ENCODE data around the gene ACTL8.
"Not testable (repeated sequence)": the region's sequence is repeated elsewhere in the genome, so short reads cannot be mapped to it uniquely, and the experiment has no call there.

ACTL8 gene

DNA sequence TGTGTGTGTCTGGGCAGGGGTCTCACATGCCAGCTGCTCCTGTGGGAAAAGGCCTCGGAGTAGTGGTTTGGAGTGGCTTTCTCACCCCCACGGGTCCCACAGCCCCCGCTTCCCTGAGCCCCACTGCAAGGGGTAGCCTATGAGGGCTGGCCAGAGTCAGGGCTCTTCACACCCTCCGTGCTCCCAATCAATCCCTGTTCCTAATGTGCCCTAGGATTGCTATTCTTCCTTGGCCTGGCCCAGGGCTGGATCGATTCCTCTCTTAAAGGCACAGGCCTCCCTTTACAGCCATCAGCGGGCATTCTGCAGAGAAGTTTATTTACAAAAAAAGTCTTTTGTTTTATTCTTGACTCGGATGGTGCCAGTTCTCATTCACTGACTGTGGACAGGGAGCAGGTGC lies 19.3 kb upstream of the ACTL8 start:
- DNase-seq, result no peak

DNA sequence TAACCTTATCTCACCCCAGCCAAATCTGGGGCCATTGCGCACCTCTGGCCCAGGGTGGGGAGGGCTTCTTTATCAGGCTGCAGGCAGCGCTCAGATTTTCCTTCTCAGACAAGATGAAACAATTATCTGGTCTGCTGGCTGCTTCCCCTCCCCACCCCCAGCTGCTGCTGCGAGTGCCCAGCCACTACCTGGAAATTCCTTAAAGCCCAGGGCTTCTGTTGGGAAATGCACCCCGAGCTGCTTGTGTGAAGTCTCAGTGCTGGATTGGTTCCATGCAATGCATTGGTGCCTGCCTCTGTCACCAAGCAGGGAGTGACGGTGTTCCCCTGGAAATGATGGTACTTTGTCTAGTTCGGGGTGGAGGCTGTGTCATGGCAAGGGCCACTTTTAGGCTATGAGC lies 18.5 kb upstream of the ACTL8 start:
- DNase-seq, result no peak

DNA sequence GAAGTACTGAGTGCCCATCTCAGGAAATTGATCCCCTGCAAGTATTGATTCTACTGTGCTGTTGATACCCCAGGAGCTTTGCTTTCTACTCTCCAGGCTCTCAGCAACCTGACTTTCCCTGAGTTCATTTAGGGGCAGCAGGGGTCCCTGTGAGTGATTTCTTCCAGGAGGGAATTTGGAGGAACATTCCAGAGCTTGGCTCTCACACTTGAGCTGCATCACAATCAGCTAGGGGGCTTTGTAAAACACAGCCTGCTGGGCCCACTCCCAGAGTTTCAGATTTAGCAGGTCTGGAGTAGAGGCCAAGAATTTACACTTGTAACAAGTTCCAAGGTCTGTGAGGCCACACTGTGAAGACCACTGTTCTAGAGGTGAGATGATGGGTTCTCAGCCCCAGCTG lies 16.1 kb upstream of the ACTL8 start:
- no peak for DNase-seq

DNA sequence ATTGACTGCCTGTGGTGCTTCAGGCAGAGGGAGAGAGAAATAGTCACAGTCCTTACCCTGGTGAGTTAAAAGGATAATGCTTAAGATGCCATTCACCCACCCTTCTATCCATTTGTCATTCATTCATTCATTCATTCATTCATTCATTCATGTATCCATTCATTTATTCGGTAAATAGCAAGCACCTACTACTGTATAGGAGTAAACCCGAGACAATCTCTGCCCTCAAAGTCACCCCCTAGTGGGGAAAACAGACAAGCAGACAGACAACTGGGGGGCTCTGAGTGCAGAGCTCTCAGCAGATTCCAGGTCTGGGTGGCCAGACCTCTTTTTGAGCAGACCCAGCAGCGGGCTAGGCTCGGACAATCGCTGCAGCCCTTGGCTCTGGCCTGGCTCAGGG lies 14.1 kb upstream of the ACTL8 start:
- DNase-seq, result no peak

DNA sequence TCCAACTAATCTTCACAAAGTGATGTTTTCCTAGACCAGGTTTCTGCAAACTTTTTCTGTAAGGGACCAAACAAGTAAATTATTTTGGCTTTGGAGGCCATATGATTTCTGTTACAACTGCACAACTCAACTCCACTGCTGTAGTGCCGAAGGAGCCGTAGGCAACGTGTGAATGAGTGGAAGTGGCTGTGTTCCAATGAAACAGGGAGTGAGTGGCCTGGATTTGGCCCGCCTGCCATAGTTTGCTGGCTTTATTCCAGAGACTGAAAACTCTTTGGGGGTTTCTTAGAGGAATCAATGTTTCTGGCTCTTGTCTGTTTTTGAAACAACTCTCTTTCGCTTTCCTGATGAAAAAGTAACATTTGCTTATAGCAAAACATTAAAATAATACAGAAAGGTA lies 12.6 kb upstream of the ACTL8 start:
- no peak for DNase-seq

DNA sequence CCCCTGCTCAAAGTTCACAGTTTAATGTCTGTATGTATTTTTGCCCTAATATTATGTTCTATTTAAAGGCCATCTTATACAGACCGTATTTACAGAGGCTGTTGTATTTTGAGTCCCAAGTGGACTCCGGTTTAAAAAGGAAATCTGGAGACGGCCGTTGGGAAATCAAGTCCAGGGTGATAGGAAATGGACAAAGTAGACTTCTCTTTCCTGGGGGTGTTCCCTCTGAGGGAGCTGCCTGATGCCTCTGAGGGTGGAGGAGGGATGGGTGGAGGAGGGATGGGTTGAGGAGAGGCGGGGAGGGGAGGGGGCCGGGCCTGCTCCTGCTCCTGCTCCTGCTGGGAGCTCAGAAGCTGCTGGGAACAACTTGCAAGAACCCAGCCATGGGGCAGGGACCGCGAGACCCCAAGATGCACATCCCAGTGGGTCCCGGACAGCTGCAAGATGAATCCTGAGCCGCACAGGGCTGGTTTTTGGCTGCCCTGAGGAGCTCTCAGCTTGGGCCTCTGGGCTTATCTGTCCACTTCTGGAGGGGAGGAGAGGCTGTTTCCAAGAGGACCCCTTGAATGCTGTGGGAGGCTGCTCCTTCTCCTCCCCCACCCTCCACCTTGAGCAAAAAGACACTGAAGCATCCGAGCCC lies 12.0 kb upstream of the ACTL8 start:
- no peak for DNase-seq

DNA sequence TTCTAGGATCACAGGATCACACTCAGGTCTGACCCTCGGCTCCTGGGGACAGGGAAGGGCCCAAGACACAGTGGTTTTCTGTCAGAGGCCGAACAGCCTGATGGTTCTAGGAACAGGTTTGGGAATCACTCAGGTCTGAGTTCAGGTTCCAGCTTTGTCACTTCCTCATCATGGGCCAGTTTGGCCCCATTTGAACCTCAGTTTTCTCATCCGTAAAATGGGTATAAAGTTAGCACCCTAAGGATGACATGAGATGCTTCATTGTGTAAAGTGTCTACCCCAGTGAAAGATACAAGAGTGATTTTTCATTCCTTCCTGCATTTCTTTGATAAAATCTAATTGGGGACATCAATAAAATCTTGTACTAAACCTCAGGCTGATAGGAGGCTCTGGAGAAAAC lies 11.2 kb upstream of the ACTL8 start:
- DNase-seq, result no peak

DNA sequence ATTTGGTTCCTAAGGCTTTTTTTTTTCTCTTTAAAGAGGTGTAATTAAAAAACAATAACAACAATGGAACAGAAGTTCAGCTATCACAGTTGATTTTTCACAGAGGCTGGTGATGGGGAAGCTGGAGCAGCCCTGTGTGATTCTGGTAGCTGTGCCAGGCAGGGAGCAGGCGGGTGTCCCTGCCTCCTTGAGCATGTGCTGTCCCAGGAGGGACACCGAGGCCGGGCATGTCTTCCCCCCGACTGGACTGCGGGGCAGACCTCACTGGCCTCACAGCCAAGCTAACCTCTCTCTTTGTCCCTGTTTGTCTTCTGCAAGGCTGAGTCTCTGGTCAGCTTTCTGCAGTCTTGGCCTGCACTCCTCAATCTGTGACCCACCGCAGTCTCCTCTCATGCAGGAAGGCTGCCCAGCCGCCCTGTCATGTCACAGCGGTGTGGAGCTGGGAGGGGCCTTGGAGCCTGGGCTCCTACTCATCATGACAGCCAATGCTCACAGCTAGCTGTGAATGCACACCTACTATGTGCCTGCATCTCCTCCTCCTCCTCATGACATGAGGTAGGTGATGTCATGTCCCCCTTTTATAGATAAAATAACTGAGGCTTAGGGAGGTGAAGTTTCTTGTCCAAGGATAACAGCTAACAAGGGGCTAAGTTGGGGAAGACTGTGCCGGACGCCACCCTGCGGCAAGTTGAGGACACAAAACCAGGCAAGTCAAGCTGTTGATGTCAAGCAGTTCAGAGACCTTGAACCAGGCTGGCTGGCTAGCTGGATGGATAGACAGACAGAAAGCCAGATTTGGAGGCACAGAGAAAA lies 10.3 kb upstream of the ACTL8 start:
- no peak for DNase-seq

DNA sequence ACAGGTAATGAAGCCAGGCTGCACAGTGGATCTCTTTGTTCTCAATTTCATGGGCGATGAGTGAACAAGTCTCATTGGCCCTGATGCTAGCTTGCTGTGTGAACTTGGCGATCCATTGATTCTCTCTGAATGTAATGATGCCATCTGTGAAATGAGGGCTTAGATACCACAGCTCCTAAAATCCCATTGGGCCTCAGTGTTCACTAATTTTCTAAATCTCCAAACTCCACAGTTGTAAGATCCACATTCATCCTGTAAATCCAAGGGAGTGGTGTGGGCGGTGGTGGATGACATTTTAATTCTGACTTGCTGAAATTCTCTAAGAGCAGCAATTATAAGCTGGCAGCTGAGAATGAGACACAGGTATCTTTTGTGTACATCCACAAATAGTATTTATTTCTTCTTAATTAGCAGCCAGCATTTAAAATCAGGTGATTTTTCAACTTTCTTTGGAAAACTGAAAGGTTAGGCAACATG lies 9.6 kb upstream of the ACTL8 start:
- DNase-seq, result no peak

DNA sequence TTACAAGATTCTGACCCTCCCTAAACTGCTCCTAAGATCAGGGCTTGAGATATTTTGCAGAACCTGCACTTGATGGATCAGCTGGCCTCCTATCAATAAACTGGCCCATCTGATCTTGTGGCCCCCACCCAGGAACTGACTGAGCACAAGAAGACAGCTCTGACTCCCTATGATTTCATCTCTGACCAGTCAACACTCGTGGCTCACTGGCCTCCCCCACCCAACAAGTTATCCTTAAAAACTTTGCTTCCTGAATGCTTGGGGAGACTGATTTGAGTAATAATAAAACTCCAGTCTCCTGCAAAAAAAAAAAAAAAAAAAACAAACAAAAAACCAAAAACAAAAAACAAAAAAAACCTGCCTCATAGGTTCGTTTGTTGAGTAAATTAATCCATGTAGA lies 8.9 kb upstream of the ACTL8 start:
- not testable (repeated sequence) for DNase-seq

DNA sequence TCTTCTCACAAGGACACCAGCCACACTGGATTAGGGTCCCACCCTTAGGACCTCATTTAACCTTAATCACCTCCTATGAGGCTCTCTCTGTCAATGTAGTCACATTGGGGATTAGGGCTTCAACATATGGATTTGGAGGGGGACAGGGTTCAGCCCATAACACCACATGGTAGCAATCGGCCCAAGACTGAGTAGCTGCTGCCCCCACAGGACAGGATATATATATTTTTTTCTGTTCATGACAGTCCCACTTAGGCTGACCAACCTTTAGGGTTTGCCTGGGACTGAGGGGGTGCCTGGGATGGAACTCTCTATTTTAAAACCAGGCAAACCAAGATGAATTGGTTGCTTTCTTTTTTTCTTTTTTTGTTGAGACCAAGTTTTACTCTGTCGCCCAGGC lies 8.2 kb upstream of the ACTL8 start:
- no peak for DNase-seq

DNA sequence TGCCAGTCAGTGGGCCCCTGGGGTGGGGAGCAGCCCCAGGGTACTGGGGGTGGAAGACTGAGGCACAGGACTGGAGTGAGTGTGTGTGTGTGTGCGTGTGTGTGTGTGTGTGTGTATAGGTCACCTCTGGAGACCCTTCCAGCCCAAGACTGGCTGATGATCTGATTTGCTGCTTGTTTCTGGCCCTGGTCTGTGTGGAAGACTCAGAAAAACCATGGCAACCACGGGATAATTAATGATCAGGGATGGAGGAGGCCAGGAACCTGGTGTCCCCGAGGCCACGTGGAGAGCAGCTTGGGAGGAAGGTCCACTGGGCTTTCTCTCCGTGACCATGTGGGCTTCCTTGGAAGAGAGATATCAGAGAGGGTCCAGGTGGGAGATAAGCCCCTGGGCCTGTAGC lies 4.8 kb upstream of the ACTL8 start:
- DNase-seq, result no peak

DNA sequence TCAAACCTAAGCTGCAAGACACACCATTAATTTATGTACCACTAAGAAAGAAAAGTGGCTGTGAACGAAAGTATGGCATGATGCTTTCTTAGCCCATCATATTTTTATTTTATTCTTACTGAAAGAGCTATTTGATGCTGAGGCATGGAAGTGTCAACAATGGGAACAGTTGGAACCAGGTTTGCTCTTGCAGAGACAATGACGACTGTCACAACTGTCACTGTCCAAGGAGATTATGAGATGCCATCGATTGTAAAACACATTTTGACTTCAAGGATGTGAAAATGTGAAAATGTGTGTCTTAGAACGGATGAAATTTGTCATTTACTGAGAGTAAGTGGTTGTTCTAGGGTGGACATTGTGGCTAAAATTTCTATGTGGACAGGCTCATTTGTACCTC lies 2.8 kb upstream of the ACTL8 start:
- DNase-seq, result no peak

DNA sequence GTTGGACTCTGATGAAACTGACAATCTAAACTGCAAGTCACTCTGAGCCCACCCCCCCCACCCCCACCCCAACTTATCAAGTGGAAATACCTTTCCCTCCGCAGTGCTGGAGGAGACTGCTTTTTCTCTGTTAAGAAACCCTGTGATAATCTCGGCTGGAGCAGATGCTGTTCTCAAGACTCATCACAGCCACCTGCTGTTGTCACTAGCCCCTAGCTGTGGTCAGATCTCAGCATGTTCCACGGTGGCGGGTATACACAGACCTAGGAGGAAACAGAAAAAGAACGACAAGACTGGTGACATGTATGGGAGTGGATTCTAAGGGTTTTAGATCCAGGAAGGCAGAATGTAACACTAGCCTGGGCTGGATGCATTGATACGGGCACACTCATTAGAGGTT lies 2.3 kb downstream of the ACTL8 start:
- DNase-seq, result no peak

DNA sequence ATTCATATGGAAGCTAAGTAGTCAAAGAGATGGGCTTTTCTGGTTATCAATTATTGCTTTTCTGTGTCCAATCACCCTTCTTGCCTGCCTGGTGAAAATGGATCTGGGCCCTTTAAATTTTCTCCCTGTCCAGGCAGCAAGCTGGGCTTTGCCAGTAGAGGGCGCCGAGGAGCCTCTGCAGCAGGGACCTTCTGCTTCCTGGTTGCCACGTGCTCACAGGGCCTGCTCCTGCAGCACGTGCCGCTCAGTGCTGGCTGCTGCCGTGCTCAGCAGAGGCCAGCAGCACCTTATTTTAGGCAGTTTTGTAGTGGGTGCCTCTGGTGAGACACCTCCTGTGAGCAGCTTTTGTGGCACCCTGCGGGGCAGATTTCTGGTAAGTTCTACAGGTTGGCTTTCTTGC lies 4.0 kb downstream of the ACTL8 start:
- DNase-seq, result no peak

DNA sequence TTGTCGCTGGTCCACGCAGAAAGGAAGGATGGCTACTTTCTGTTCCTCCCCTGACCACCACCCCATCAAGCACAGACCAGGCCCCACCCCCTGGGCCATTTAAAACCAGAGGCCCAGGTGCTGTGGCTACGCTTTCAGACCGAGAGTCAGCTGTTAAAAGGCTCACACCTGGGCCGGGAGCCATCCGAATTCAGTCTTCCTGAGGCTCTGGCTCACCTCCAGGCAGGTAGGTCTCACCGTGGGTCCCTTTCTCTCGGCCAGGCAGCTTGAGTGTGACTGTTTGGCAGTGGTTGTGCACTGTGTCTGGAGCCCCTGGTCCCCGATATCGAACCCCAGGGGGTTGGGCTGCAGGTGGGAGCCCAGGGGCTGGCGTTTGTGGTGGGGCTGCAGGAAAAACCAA lies 7.2 kb downstream of the ACTL8 start:
- DNase-seq, result no peak

DNA sequence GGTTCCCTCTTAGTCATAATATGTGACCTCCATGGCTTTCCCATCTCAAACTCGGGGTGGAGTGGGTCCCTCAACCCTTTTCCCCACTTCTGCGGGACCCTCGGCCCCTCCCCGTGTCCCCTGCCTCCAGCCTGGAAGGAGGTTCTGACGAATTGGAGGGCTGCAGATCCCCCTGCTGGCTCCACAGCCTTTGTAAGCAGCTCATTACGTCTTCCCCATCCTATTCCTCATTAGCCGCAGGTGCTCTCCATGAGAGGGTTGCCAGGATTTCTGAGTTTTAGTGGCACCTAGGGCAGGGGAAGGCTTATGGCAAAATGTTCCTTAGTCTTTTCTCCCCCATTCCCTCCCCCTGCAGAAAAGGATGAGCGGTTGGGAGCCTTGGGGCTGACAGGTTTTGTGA lies 8.3 kb downstream of the ACTL8 start:
- DNase-seq, result no peak

DNA sequence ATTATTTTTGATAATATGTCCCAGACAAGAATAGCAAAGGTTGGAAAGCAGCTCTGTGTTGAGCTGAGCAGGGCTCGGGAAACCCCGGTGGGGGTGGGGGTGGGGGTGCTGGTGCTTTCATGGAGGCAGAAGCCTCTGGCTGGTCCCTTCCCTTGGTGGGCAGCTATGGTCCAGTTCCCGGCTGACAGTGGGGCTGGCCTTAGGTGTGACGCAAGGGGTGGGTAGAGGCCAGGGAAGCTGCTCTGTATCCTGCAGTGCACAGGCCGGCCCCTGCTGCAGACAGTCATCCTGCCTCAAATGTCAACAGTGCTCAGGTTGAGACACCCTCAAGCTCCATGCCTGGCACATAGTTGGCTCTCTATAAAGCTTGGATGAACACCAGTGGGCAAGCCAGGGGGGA lies 8.9 kb downstream of the ACTL8 start:
- no peak for DNase-seq

DNA sequence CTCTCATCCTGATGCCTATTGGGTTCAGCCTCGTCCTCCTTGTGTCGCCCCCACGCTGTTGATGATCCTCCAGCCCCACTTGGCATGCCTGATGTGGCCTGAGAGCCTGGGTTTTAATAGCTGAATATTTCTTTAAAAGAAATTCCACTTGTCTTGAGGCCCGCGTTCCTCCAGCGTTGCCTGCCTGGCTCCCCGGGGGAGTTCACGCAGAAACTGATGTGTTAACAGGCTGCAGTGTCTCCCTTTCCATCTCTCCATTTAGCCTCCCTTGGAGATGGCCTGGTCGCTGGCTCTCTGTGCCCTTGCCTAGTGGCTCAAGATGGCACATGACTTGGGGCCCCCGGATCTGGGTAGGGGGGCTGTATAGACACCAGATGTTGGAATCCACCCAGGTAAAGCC lies 9.5 kb downstream of the ACTL8 start:
- DNase-seq, result no peak

DNA sequence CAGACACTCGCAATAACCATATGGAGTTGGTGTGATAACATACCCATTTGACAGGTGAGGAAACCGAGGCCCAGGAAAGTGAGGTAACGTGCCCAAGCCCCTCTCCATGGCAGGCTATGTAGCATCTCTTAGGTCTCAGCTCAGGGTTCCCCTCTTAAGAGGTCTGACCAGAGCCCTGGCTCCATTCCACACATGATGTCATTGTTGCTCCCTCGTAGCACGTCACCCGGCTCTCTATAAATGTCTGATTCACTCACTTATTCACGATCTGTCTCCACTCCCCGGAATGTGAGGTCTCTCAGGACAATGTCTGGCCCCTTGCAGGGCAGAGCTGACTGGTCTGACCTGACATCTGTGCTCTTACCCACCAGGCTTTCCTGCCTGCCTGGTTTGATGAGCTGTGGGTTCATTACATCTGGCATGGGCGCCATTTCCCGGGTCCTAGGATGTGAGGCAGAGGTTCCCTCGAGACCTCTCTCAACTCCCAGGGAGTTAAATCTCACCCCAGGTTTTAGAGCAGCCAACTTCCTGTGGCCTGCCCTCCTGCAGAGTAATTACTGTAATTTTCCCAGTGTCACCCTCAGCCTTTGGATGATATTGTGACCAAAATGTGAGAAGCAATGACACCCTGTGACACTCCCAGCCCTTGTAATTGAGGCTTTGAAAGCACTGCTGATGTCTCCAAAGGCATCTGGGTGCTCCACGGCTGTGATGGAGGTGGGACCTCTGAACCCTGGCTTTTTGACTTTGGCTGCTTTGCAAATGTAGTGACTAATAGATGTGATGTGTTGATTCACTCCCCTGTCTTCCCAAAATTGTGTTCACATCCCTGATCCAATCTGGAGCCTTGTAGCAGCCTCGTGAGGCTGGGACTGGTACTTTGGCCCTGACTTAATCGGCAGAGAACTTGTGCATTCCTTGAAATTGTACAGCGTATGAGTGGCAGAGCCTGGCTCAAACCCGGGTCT lies 10.6 kb downstream of the ACTL8 start:
- no peak for DNase-seq

DNA sequence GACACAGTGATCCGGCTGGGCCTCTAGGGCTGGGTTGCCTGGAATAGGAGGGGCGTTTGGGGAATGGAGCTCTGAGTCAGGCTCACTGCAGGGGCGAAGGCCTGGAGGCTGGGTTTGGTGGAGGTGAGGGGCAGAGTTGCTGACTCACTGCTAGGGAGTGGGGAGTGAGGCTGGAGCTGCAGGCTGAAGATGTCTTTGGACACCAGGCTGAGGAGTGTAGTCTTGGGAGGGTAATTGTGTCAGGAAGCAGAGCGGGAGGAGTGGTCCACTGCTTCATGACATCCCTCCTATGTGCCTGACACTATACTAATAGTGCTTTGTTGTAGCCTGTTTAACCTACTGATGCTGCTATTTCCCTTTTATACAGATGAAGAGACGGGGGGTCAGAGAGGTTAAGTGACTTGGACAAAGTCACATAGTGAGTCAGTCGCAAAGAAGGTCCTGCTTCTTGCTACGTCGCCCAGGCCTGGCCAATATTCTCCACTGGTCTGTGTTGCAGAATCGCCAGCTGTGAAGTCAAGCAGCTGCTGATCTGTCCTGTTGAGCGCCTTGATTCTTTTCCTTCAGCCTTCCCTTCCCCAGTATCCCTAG lies 13.6 kb downstream of the ACTL8 start:
- no peak for DNase-seq

DNA sequence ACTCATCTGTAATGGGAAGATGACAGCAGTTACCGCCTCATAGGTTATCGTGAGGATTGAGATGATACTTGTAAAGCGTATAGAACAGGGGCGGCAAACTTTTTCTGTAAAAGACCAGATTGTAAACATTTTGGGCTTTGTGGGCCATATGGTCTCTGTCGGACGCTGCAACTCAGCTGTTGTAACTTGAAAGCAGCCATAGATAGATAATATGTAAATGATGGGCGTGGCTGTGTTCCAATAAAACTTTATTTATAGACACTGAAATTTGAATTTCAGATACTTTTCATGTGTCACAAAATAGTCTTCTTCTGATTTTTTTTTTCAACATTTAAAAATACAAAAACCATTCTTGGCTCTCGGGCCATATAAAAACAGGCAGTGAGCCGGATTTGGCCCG lies 15.8 kb downstream of the ACTL8 start:
- DNase-seq, result no peak

DNA sequence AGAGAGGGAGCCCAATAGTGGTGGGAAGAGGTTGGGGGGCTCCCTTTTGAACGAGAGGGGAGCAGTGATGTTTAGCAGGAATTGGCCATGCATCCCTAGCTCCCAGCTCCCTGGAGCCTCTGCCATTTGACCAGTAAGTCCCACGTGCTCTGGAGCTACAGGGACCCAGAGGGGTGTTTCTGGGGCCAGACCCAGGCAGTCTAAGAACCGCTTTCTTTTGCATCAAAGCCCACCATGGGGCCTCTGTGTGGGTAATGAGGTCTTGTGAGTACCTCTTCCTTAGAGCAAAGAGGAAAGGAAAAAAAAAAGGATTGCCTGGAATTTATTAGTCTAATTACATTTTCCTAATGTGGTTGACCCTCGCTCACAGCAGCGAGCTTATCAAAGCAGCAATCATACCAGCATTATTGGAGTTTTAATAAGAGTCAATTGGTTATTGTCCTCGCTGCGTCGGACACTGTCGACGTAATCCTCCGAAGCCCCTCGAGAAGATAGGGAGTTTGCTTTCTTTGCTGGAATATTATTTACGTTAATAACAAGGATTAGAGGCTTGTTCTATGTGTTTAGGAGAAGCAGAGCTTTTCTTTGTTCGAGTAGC lies 17.6 kb downstream of the ACTL8 start:
- DNase-seq, result no peak
